B cell (primary cell): ENCODE data around the gene NPEPL1.

ENCODE experiments used
- EZH2 ChIP-seq: IDR thresholded peaks from 2 replicates; pipeline ENCODE4 v1.6.1; 2012; ENCODE audit warnings: borderline replicate concordance, low read depth, mild to moderate bottlenecking, moderate library complexity, low read length; ENCODE audit not compliant: insufficient read depth, poor library complexity, severe bottlenecking
- TF ChIP-seq, protein P1 (sequence below): fragments of 200-600 bp; IDR thresholded peaks from one replicate; pipeline ENCODE4 v1.8.0; 2022; ENCODE audit warnings: antibody characterized with exemption, mild to moderate bottlenecking

DNA sequence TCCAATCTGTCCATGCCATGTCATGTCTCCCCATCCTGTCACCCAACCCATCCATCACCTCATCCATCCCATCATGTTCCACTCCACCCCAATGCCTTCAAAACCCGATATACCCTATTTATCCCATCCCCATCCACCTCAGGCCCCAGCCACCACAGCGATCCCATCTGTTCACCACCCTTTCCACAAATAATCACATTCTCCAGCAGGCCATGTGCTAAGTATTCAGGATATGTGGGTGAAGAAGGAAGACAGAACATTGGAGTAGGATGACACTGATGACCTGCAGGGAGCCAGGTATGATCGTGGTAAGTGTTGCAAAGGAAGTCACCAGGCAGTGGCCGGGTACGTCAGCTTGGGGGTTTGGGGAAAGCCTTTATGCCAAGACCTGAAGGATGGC is 48.8 kb downstream of the NPEPL1 start:
- TF ChIP-seq, protein P1, sequence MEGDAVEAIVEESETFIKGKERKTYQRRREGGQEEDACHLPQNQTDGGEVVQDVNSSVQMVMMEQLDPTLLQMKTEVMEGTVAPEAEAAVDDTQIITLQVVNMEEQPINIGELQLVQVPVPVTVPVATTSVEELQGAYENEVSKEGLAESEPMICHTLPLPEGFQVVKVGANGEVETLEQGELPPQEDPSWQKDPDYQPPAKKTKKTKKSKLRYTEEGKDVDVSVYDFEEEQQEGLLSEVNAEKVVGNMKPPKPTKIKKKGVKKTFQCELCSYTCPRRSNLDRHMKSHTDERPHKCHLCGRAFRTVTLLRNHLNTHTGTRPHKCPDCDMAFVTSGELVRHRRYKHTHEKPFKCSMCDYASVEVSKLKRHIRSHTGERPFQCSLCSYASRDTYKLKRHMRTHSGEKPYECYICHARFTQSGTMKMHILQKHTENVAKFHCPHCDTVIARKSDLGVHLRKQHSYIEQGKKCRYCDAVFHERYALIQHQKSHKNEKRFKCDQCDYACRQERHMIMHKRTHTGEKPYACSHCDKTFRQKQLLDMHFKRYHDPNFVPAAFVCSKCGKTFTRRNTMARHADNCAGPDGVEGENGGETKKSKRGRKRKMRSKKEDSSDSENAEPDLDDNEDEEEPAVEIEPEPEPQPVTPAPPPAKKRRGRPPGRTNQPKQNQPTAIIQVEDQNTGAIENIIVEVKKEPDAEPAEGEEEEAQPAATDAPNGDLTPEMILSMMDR, result no peak
- TF ChIP-seq EZH2, result no peak
